ENCODE results near the gene DHPS. TPM values are rescaled to one million over a fixed set of nuclear protein-coding genes. Genes with fewer than 3 reads are reported as not detected.

Gene DHPS
- total RNA-seq, 6 experiments from 2014 or later, result 29.5 to 60.5 (median 45.8) TPM

GRCh38 chr19:12636631-12637030 is 45.0 kb downstream of the DHPS start:
- Histone ChIP-seq H3K4me1 (peaks cover 0 to 6% (median 0%) of the 10 kb centered on the region in 4 donors), H3K36me3 (no peaks in the 10 kb centered on the region), H3K9me3 (no peaks in the 10 kb centered on the region), H3K27me3 (no peaks in the 10 kb centered on the region), H3K27ac (no peak overlapping the region), H3K4me3 (no peak overlapping the region)
- TF ChIP-seq POLR2A (IDR thresholded peaks at IDR 0.05) (no peak), CTCF (IDR thresholded peaks at IDR 0.05) (no peak)
- intact Hi-C loops (cut with DNase I), result no loop called here
- ATAC-seq, result no peak
- DNase-seq, result peak in 1 of 3 donors; percentile 39
- 92% methylated on average over 13 of the region's 13 CpGs for WGBS (ENCODE audit: insufficient coverage, low coverage, low lambda C conversion rate, missing lambda C conversion rate)

GRCh38 chr19:12629215-12629614 is 52.5 kb downstream of the DHPS start:
- Histone ChIP-seq H3K36me3 (peaks cover 0 to 53% (median 46%) of the 10 kb centered on the region in 4 donors), H3K27me3 (no peaks in the 10 kb centered on the region), H3K27ac (no peak overlapping the region), H3K4me3 (no peak overlapping the region), H3K4me1 (no peaks in the 10 kb centered on the region), H3K9me3 (peaks cover 5 to 24% (median 13%) of the 10 kb centered on the region in 4 donors)
- no peak for TF ChIP-seq CTCF (IDR thresholded peaks at IDR 0.05)
- TF ChIP-seq POLR2A (IDR thresholded peaks at IDR 0.05), result no peak
- intact Hi-C loops (cut with DNase I), result no loop called here
- DNase-seq (no peak), ATAC-seq (no peak)
- WGBS (ENCODE audit: insufficient coverage, low coverage, low lambda C conversion rate, missing lambda C conversion rate), result 94% methylated on average over 5 of the region's 7 CpGs

GRCh38 chr19:12628040-12629022 is 53.3 kb downstream of the DHPS start:
- Histone ChIP-seq H3K9me3 (peaks cover 5 to 24% (median 13%) of the 10 kb centered on the region in 4 donors), H3K36me3 (peaks cover 0 to 58% (median 47%) of the 10 kb centered on the region in 4 donors), H3K4me1 (no peaks in the 10 kb centered on the region), H3K4me3 (no peak overlapping the region), H3K27me3 (no peaks in the 10 kb centered on the region), H3K27ac (no peak overlapping the region)
- 98% methylated on average over 17 of the region's 17 CpGs for WGBS (ENCODE audit: insufficient coverage, low coverage, low lambda C conversion rate, missing lambda C conversion rate)
- DNase-seq (no peak), ATAC-seq (no peak)
- TF ChIP-seq POLR2A (IDR thresholded peaks at IDR 0.05) (no peak), CTCF (IDR thresholded peaks at IDR 0.05) (no peak)
- intact Hi-C loops (cut with DNase I), result no loop called here

GRCh38 chr19:12626958-12627357 is 54.7 kb downstream of the DHPS start:
- Histone ChIP-seq H3K4me3 (no peak overlapping the region), H3K27me3 (no peaks in the 10 kb centered on the region), H3K9me3 (peaks cover 5 to 24% (median 16%) of the 10 kb centered on the region in 4 donors), H3K36me3 (peaks cover 0 to 58% (median 47%) of the 10 kb centered on the region in 4 donors), H3K27ac (no peak overlapping the region), H3K4me1 (no peaks in the 10 kb centered on the region)
- WGBS (ENCODE audit: insufficient coverage, low coverage, low lambda C conversion rate, missing lambda C conversion rate), result 96% methylated on average over 7 of the region's 8 CpGs
- no peak for ATAC-seq
- DNase-seq, result peak in 1 of 3 donors; percentile 1
- intact Hi-C loops (cut with DNase I), result no loop called here
- TF ChIP-seq CTCF (IDR thresholded peaks at IDR 0.05) (no peak), POLR2A (IDR thresholded peaks at IDR 0.05) (no peak)

Small RNA genes within 50 kb of the gene (small RNA-seq; reads per million reads assigned to genes)
- gene SNORD41, result 61.5 to 81.9 reads per million in 2 experiments

Other genes starting within 250 kb of the DHPS start
- 1 to 10 TPM in 5 of 6 experiments, under 1 TPM in 1; 1.00 to 3.1 (median 2.8) TPM for gene ZNF443, start 240.9 kb downstream of the DHPS start, total RNA-seq
- gene ZNF709, start 197.1 kb downstream of the DHPS start, total RNA-seq, result under 1 TPM in 5 of 6 experiments, not detected in 1; 0.22 to 0.97 (median 0.49) TPM
- 1 to 10 TPM; 3.1 to 8.1 (median 5.3) TPM for gene ZNF564, start 130.4 kb downstream of the DHPS start, total RNA-seq
- 1 to 10 TPM; 3.6 to 7.0 (median 4.3) TPM for gene ZNF490, start 71.1 kb downstream of the DHPS start, total RNA-seq
- 10 to 100 TPM in 1 of 6 experiments, 1 to 10 TPM in 5; 5.5 to 10.7 (median 7.8) TPM for gene ZNF791, start 71.0 kb downstream of the DHPS start, total RNA-seq
- gene MAN2B1, start 15.1 kb downstream of the DHPS start, total RNA-seq, result 10 to 100 TPM; 32.7 to 76.5 (median 53.6) TPM
- gene WDR83, start 15.1 kb downstream of the DHPS start, total RNA-seq, result 1 to 10 TPM; 2.5 to 6.2 (median 4.2) TPM
- gene GNG14, start 6.1 kb upstream of the DHPS start, total RNA-seq, result not detected
- gene FBXW9, start 14.8 kb upstream of the DHPS start, total RNA-seq, result 1 to 10 TPM; 1.6 to 4.9 (median 2.6) TPM
- gene TNPO2, start 42.1 kb upstream of the DHPS start, total RNA-seq, result 10 to 100 TPM; 14.8 to 28.7 (median 19.6) TPM
- 100 to 1,000 TPM in 4 of 6 experiments, 10 to 100 TPM in 2; 69.8 to 244 (median 106) TPM for gene TRIR, start 52.8 kb upstream of the DHPS start, total RNA-seq
- gene GET3, start 55.6 kb upstream of the DHPS start, total RNA-seq, result 10 to 100 TPM; 22.3 to 35.8 (median 25.8) TPM
- not detected for gene BEST2, start 69.9 kb upstream of the DHPS start, total RNA-seq
- gene HOOK2, start 93.7 kb upstream of the DHPS start, total RNA-seq, result 10 to 100 TPM; 16.6 to 34.5 (median 17.6) TPM
- gene JUNB, start 109.6 kb upstream of the DHPS start, total RNA-seq, result 100 to 1,000 TPM in 2 of 6 experiments, 10 to 100 TPM in 4; 10.2 to 378 (median 66.0) TPM
- 100 to 1,000 TPM; 164 to 466 (median 202) TPM for gene PRDX2, start 119.9 kb upstream of the DHPS start, total RNA-seq
- 1 to 10 TPM in 3 of 6 experiments, under 1 TPM in 2, not detected in 1; 0.62 to 2.0 (median 1.2) TPM for gene THSD8, start 120.2 kb upstream of the DHPS start, total RNA-seq
- 1 to 10 TPM; 2.1 to 7.1 (median 3.7) TPM for gene RNASEH2A, start 124.7 kb upstream of the DHPS start, total RNA-seq
- gene RTBDN, start 152.7 kb upstream of the DHPS start, total RNA-seq, result not detected
- under 1 TPM in 4 of 6 experiments, not detected in 2; 0.06 to 0.49 (median 0.34) TPM for gene MAST1, start 156.6 kb upstream of the DHPS start, total RNA-seq
- gene DNASE2, start 199.6 kb upstream of the DHPS start, total RNA-seq, result 10 to 100 TPM; 18.2 to 36.3 (median 26.8) TPM
- 1 to 10 TPM in 1 of 6 experiments, under 1 TPM in 2, not detected in 3; 0.32 to 1.7 (median 0.44) TPM for gene KLF1, start 205.3 kb upstream of the DHPS start, total RNA-seq
- gene GCDH, start 209.3 kb upstream of the DHPS start, total RNA-seq, result 100 to 1,000 TPM in 1 of 6 experiments, 10 to 100 TPM in 5; 42.2 to 119 (median 59.5) TPM
- under 1 TPM in 1 of 6 experiments, not detected in 5; 0.18 TPM for gene SYCE2, start 237.4 kb upstream of the DHPS start, total RNA-seq